Medulla oblongata (tissue), 1 donor: ENCODE measurements around the gene MARCHF10.

Experiments used
- DNase-seq: peaks from one replicate; pipeline ENCODE4 v3.0.0-alpha.2; 2015; ENCODE audit errors: extremely low spot score

Gene MARCHF10

DNA sequence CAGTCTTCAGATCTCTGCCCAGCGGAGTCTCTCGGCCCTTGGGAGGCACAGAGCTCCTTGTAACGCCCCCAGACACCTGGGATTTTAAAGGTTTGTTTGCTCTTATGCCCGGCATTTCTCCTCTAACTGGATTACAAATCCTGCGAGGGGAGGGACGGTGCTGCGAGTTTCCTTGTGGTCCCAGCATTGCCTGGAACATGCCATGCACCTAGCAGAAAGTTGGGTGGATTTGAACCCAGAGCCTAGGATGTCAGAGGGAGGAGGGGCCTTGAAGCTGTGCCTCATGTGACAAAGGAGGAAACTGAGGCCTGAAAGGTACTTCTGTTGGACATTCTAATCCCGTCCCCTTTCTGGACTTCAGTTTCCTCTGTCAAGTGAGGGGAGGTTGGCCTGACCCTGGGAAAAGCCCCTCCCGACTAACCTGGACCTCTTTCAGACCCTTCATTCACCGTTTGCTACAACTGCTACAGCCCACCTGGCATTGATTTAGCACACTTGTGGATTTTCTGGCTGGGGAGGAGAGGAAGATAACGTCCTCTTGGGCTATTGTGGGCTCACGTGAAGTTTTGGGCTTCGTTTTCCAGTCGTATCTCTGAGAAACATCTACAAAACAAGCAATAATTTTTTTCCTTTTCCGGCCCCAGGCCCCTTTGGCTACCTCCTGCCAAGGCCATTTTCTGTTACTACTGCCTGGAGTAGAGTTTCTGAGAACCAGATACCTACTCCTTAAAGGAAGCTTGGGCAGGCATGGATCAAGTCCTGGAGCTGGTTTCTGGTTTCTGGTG lies 149.8 kb downstream of the MARCHF10 start:
- DNase-seq, result no peak

DNA sequence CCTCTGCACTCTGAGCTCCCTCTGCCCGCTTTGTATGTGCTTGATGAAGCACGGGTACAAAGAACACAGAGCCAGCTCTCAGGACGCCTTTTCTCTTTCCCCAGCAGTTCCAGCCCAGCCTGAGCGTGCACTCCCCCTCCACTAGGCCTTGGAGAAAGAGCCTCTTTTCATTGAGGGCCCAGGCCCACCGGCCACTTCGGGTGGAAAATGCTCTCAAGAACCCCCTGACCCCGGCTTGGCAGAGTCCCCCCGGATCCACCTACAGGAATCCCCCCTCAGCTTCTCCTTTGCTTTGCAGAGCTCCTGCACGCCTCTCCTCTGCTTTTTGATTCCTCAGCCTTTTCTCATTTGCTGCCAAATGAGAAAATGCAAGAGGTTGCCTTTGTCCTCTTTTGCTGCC lies 150.4 kb downstream of the MARCHF10 start:
- no peak for DNase-seq

DNA sequence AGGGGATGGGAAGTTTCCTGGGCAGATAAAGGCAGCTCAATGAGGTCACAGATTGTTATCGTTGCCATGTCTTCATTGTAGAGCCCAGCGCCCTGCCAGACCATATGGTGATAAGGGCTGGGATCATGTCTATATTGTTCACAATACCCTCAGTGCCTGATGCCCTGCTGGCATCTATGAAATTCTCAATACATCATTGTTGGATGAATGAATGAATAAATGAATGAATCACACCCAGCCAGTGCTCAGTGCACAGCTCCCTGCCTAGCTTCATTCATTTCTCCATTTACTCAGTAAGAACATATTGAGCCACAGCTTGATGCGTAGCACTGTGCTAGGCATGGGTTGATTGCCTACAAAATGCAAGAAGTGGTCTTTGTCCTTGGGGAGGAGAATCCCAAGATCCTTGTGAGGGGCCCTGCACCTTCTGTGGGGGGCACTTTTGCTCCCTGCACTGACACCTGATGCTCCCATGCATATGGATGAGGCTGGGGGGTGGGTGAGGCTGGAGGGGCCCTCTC lies 150.9 kb downstream of the MARCHF10 start:
- DNase-seq, result no peak

DNA sequence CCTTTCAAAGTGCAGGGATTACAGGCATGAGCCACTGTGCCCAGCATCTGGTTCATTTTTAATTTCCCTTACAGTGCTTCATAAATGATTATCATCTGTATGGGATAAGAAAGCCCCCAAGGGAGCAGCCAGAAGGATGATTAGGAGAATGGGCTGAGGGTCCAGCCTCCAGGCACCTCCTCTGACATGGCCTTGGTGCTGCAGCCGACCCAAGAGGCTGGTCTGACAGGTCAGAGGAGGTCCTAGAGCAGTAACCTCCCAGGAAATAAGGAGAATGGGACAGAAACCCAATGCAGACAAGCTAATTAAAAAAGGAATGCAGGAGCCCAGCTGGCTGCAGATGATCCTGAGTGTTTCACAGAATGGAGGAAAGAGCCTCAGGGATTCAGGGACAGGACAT lies 151.7 kb downstream of the MARCHF10 start:
- no peak for DNase-seq

DNA sequence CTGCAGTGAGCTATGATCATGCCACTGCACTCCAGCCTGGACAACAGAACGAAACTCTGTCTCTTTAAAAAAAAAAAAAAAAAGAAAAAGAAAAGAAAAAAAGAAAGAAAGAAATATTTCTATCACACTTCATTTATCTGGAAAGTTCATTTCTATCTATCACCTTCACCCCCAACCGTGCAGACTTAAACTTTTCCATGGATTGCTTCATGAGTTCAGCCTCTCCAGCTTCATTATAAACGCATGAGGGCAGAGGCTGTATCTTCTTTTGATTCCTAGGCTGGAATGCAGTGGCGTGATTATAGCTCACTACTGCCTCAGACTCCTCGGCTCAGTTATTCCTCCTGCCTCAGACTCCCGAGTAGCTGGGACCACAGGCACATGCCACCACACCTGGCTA lies 152.5 kb downstream of the MARCHF10 start:
- DNase-seq, result no peak

DNA sequence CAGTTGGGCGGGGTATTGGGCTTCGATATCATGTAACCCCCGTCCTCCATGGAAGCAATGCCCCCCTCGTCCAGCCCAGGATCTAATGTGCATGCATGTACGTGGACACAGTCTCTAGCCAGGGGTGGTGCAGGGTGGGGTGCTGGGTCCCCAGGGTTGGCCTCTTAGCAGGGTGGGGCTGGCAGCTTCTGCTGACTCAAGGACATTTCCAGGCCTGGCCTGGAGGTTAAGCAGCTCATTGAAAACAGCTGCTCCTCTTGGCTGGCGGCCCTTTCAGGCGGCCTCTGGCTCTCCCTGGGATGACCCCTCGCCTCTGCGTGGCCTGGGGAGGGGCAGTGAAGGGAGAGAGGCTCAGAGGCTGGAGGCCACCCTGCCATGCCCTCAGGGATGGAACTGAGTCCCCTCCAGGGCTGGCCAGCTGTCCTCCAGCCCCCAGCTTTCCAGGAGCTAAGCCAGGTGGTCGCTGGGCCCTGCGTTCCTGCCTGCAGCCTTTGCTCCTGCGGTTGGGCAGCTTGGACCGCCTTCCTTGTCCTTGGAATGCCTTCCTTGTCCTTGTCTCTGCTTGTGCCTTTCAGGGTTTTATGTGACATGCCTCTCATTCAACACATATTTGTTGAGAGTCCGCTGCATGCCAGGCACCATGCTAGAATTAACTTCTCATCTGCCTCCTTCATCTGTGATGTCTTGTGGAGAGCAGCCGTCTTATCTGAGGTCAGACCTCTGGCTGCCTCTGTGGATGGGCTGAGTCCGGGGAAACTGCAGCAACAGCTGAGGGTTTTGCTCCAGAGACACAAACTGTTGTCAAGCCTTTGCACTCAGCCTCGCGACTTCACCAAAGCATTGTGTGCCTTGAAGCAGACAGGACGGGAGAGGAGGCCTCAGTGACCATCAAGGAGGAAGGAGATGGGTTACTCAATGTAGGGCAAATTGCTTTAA lies 154.0 kb downstream of the MARCHF10 start:
- DNase-seq, result no peak

DNA sequence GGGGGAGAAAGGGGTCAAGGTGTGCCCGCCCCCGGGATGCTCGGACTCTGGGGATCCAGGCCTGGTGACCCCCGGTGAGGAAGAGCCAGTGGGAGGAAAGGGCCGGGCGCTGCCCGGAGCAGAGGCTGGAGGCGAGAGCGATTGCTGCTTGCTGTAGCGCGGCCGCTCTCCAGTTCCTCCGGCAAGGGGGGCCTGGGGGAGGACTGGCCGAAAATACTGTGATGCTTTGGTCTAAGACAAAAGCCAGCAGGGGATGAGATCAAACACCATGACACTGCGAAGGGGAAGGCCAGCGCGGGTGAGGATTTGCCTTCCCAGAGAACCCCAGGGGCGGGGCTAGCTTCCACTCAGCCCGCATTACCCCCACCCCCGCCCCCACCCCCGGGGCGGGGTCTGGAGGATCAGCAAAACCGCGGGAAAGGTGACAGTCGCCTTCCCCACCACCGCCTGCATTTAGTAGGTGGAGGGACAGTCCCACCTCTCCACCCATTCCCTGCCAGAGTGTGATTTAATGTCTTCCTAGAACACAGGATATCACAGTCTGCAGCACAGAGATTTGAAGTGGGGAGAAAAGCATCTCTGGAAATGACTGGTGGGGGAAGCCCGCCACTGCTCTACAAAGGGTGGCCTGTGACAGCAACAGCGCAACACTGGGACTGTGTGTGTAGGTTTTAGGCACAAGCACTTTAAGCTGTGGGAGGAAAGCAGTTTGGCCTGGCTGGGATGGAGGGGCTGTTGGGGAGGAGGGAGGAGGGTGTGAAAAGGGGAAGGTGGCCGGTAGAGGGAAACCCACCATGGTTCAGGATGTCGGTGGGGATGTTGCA lies 154.9 kb downstream of the MARCHF10 start:
- peak; percentile 67 for DNase-seq

DNA sequence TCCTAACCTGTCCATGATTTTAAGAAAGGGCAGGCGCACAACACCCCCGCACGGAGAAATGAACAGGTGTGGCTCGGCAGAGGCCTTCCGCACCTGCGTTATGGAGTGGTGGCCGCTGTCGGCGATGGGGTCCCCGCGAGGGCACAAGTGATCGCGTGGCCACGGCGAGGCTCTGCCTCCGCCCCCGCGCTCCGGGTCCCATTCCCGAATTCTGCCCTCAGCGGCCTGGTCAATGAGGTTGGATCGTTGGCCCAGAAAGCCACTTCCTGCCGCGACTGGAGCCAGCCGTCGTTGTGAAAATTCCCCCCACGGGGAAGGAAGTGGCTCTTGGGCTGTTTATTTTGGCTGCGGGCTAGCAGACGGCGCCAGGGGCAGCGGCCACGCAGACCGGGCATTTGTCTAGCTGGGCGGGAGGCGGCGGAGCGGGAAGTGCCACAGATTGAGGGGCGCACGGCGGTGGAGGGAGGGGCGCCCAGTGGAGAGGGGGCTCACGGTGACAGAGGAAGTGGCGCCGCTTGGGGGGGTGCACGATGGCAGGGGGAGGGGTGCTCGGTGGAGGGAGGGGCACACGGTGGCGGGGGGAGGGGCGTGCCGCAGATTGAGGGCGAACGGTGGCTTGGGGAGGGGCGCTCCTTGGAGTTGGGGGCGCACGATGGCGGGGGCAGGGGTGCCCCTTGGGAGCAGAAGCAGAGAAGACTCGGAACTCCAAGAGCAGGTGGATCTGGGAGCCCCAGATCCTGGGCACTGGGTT lies 155.7 kb downstream of the MARCHF10 start:
- DNase-seq, result peak; percentile 56
